CD4-positive, CD25-positive, alpha-beta regulatory T cell (primary cell): Measurements from ENCODE around the gene HYAL2. TPM values are rescaled to one million over a fixed set of nuclear protein-coding genes. Genes with fewer than 3 reads are reported as not detected.

Experiments used
- ATAC-seq, 2 donors: fragments of 150-1000 bp; cut with Tn5 transposase; one replicate each; pipeline ENCODE4 v1.10.0; 2021; ENCODE audit warnings: low read depth in 2 of 2, moderate number of reproducible peaks in 2 of 2, moderate library complexity in 1 of 2
- DNase-seq, 3 donors: peaks; one replicate each; pipeline versions ENCODE4 v3.0.0 to v3.0.0-alpha.2; 2012 to 2022; ENCODE audit warnings: mixed read lengths in 1 of 3
- H3K27ac ChIP-seq: one replicate; pipeline ENCODE4 v1.7.0; 2013; ENCODE audit warnings: mild to moderate bottlenecking, low read length; ENCODE audit not compliant: insufficient read depth, poor library complexity, severe bottlenecking
- H3K27me3 ChIP-seq: one replicate; pipeline ENCODE4 v1.7.0; 2013; ENCODE audit warnings: low read length; ENCODE audit not compliant: control insufficient read depth, insufficient read depth
- H3K36me3 ChIP-seq: one replicate; pipeline ENCODE4 v1.7.0; 2013; ENCODE audit warnings: mild to moderate bottlenecking, low read length, moderate library complexity; ENCODE audit not compliant: control insufficient read depth, insufficient read depth
- H3K4me1 ChIP-seq: 2 replicates; pipeline ENCODE4 v1.7.0; 2013; ENCODE audit warnings: mild to moderate bottlenecking, low read length; ENCODE audit not compliant: insufficient read depth, control insufficient read depth, poor library complexity, severe bottlenecking
- H3K4me3 ChIP-seq: one replicate; pipeline ENCODE4 v1.7.0; 2013; ENCODE audit warnings: low read depth, mild to moderate bottlenecking, low read length, moderate library complexity
- H3K9me3 ChIP-seq, 2 experiments: 1 replicate in 1 of 2; 2 replicates in 1 of 2; pipeline ENCODE4 v1.7.0; 2013; ENCODE audit warnings: low read length in 2 of 2, mild to moderate bottlenecking in 1 of 2, moderate library complexity in 1 of 2; ENCODE audit not compliant: control insufficient read depth in 2 of 2
- H3K27ac Mint-ChIP-seq, 3 donors: one replicate each; pipeline ENCODE4 v1.8.0; 2020 to 2022; ENCODE audit warnings: mild to moderate bottlenecking in 3 of 3, mixed read lengths in 3 of 3, moderate library complexity in 2 of 3
- H3K27me3 Mint-ChIP-seq: one replicate; pipeline ENCODE4 v1.8.0; 2022; ENCODE audit warnings: mild to moderate bottlenecking, mixed read lengths
- H3K36me3 Mint-ChIP-seq: one replicate; pipeline ENCODE4 v1.8.0; 2020; ENCODE audit warnings: mixed read lengths
- H3K4me1 Mint-ChIP-seq, 4 donors: one replicate each; pipeline ENCODE4 v1.8.0; 2020 to 2022; ENCODE audit warnings: mixed read lengths in 4 of 4, mild to moderate bottlenecking in 1 of 4
- H3K4me3 Mint-ChIP-seq, 4 donors: one replicate each; pipeline ENCODE4 v1.8.0; 2020 to 2022; ENCODE audit warnings: mild to moderate bottlenecking in 4 of 4, mixed read lengths in 4 of 4, moderate library complexity in 3 of 4
- H3K9me3 Mint-ChIP-seq, 7 donors: one replicate each; pipeline ENCODE4 v1.8.0; 2020 to 2022; ENCODE audit warnings: mixed read lengths in 7 of 7, mild to moderate bottlenecking in 3 of 7, moderate library complexity in 2 of 7
- polyA plus RNA-seq, 4 donors: library from polyadenylated mRNA; unstranded; fragments of 300-500 nt; fragmentation: Illumina TruSeq; gene quantifications; one replicate each; pipeline ENCODE4 v1.2.3, GENCODE V29; 2021
- total RNA-seq: library from RNA; stranded (reverse); gene quantifications from one replicate; pipeline ENCODE4 v1.2.3, GENCODE V29; 2022

HYAL2 gene
- total and polyA plus RNA-seq, 5 donors from 2014 or later, result 1.5 to 6.5 (median 4.8) TPM

GRCh38 chr3:50334339-50335075 lies 12.0 kb upstream of the HYAL2 start:
- Histone ChIP-seq H3K4me1 (peaks cover 54% of the 10 kb centered on the region), H3K9me3 (no peaks in the 10 kb centered on the region), H3K36me3 (peaks cover 29% of the 10 kb centered on the region), H3K27me3 (no peaks in the 10 kb centered on the region), H3K27ac (peak overlapping the region; percentile 96), H3K4me3 (peak overlapping the region; percentile 34)
- peaks cover 3% of the 10 kb centered on the region for H3K36me3 Mint-ChIP-seq
- peak overlapping the region; percentile 93 to 96 (median 93) for H3K27ac Mint-ChIP-seq
- H3K9me3 Mint-ChIP-seq, result peaks cover 0 to 3% (median 0%) of the 10 kb centered on the region in 7 donors
- ATAC-seq, result no peak
- H3K4me3 Mint-ChIP-seq, result peak overlapping the region; percentile 69 to 97 (median 87)
- H3K4me1 Mint-ChIP-seq, result peaks cover 20 to 67% (median 40%) of the 10 kb centered on the region in 4 donors
- DNase-seq, result no peak
- H3K27me3 Mint-ChIP-seq, result no peaks in the 10 kb centered on the region

GRCh38 chr3:50333744-50334328 lies 11.3 kb upstream of the HYAL2 start:
- ATAC-seq, result no peak
- Mint-ChIP-seq H3K27ac (peak overlapping the region; percentile 93 to 96 (median 93)), H3K4me3 (peak overlapping the region; percentile 69 to 97 (median 87)), H3K27me3 (no peaks in the 10 kb centered on the region), H3K4me1 (peaks cover 17 to 61% (median 35%) of the 10 kb centered on the region in 4 donors), H3K9me3 (peaks cover 0 to 3% (median 0%) of the 10 kb centered on the region in 7 donors), H3K36me3 (peaks cover 3% of the 10 kb centered on the region)
- peaks cover 29% of the 10 kb centered on the region for H3K36me3 ChIP-seq
- DNase-seq, result no peak
- H3K4me3 ChIP-seq, result peak overlapping the region; percentile 40
- peak overlapping the region; percentile 96 for H3K27ac ChIP-seq
- peaks cover 47% of the 10 kb centered on the region for H3K4me1 ChIP-seq
- no peaks in the 10 kb centered on the region for H3K27me3 ChIP-seq
- H3K9me3 ChIP-seq, result no peaks in the 10 kb centered on the region

GRCh38 chr3:50331364-50331907 lies 8.9 kb upstream of the HYAL2 start:
- no peak for DNase-seq
- Mint-ChIP-seq H3K9me3 (no peaks in the 10 kb centered on the region), H3K27ac (peak overlapping the region in 1 of 3 donors; percentile 38), H3K36me3 (peaks cover 10% of the 10 kb centered on the region), H3K4me3 (peak overlapping the region in 2 of 4 donors; percentile 58 to 71), H3K27me3 (no peaks in the 10 kb centered on the region), H3K4me1 (peaks cover 10 to 60% (median 24%) of the 10 kb centered on the region in 4 donors)
- H3K9me3 ChIP-seq, result no peaks in the 10 kb centered on the region
- ATAC-seq, result no peak
- peaks cover 44% of the 10 kb centered on the region for H3K4me1 ChIP-seq
- no peak overlapping the region for H3K27ac ChIP-seq
- H3K36me3 ChIP-seq, result peaks cover 29% of the 10 kb centered on the region
- H3K27me3 ChIP-seq, result no peaks in the 10 kb centered on the region
- no peak overlapping the region for H3K4me3 ChIP-seq

- H3K27ac Mint-ChIP-seq, result no peak overlapping the region
- H3K4me1 Mint-ChIP-seq, result peaks cover 5 to 52% (median 16%) of the 10 kb centered on the region in 4 donors
- no peaks in the 10 kb centered on the region for H3K27me3 ChIP-seq
- H3K4me1 ChIP-seq, result peaks cover 33% of the 10 kb centered on the region
- no peak for DNase-seq
- no peak for ATAC-seq
- no peak overlapping the region for H3K4me3 ChIP-seq
- peaks cover 10% of the 10 kb centered on the region for H3K36me3 Mint-ChIP-seq
- peak overlapping the region in 1 of 4 donors; percentile 52 for H3K4me3 Mint-ChIP-seq
- no peaks in the 10 kb centered on the region for H3K9me3 ChIP-seq
- no peaks in the 10 kb centered on the region for H3K9me3 Mint-ChIP-seq
- no peaks in the 10 kb centered on the region for H3K27me3 Mint-ChIP-seq
- peaks cover 38% of the 10 kb centered on the region for H3K36me3 ChIP-seq
- no peak overlapping the region for H3K27ac ChIP-seq
Observed at GRCh38 chr3:50330330-50330729, 7.8 kb upstream of the HYAL2 start.

- ATAC-seq (peak; percentile 93 to 94), DNase-seq (peak; percentile 94 to 98 (median 94))
- Mint-ChIP-seq H3K27ac (peak within 1 kb of the TSS; percentile 86 to 95 (median 95)), H3K36me3 (peaks cover 10% of the 10 kb centered on the region), H3K4me1 (peaks cover 2 to 44% (median 11%) of the 10 kb centered on the region in 4 donors), H3K4me3 (peak within 1 kb of the TSS; percentile 92 to 96 (median 94)), H3K27me3 (no peaks in the 10 kb centered on the region), H3K9me3 (no peaks in the 10 kb centered on the region)
- Histone ChIP-seq H3K9me3 (no peaks in the 10 kb centered on the region), H3K4me3 (peak within 1 kb of the TSS; percentile 69), H3K36me3 (peaks cover 39% of the 10 kb centered on the region), H3K27me3 (no peaks in the 10 kb centered on the region), H3K4me1 (peaks cover 18% of the 10 kb centered on the region), H3K27ac (peak within 1 kb of the TSS; percentile 85)
Observed at GRCh38 chr3:50327943-50328691, 5.6 kb upstream of the HYAL2 start, which contains the start of gene TUSC2. Gene TUSC2, minus strand, starts transcription at chr3:50328223. Its CDS starts 124 bp downstream, at chr3:50328099.

- H3K9me3 ChIP-seq, result no peaks in the 10 kb centered on the region
- peaks cover 35% of the 10 kb centered on the region for H3K36me3 ChIP-seq
- Mint-ChIP-seq H3K9me3 (no peaks in the 10 kb centered on the region), H3K4me3 (peak overlapping the region; percentile 91 to 96 (median 93)), H3K27me3 (no peaks in the 10 kb centered on the region), H3K27ac (peak overlapping the region in 2 of 3 donors; percentile 51 to 95), H3K36me3 (peaks cover 10% of the 10 kb centered on the region), H3K4me1 (peaks cover 2 to 41% (median 11%) of the 10 kb centered on the region in 4 donors)
- no peak for DNase-seq
- no peaks in the 10 kb centered on the region for H3K27me3 ChIP-seq
- ATAC-seq, result no peak
- H3K4me3 ChIP-seq, result peak overlapping the region; percentile 58
- peaks cover 22% of the 10 kb centered on the region for H3K4me1 ChIP-seq
- H3K27ac ChIP-seq, result peak overlapping the region; percentile 85
Observed at GRCh38 chr3:50327129-50327528, 4.6 kb upstream of the HYAL2 start.

GRCh38 chr3:50326182-50326541 lies 3.6 kb upstream of the HYAL2 start:
- Histone ChIP-seq H3K36me3 (peaks cover 26% of the 10 kb centered on the region), H3K27ac (no peak overlapping the region), H3K9me3 (no peaks in the 10 kb centered on the region), H3K27me3 (no peaks in the 10 kb centered on the region), H3K4me3 (no peak overlapping the region), H3K4me1 (peaks cover 29% of the 10 kb centered on the region)
- peaks cover 8% of the 10 kb centered on the region for H3K36me3 Mint-ChIP-seq
- H3K9me3 Mint-ChIP-seq, result no peaks in the 10 kb centered on the region
- DNase-seq (no peak), ATAC-seq (no peak)
- H3K4me1 Mint-ChIP-seq, result peaks cover 2 to 40% (median 11%) of the 10 kb centered on the region in 4 donors
- peak overlapping the region; percentile 91 to 96 (median 93) for H3K4me3 Mint-ChIP-seq
- H3K27me3 Mint-ChIP-seq, result no peaks in the 10 kb centered on the region
- H3K27ac Mint-ChIP-seq, result no peak overlapping the region
